ENCODE results near the gene TMEM145. TPM values are rescaled to one million over a fixed set of nuclear protein-coding genes. Genes with fewer than 3 reads are reported as not detected.
A peak's percentile ranks its signal among the peaks of the same experiment; 100 is the strongest.
"Not testable (repeated sequence)": the region's sequence is repeated elsewhere in the genome, so short reads cannot be mapped to it uniquely, and the experiment has no call there.

The TMEM145 gene
- under 1 TPM in 1 of 2 experiments, not detected in 1; 0.15 TPM for total RNA-seq
- polyA plus RNA-seq = not detected

- POLR2A ChIA-PET = no interaction called here
These were observed at the start of gene TMEM145 for GRCh38 chr19:42313096-42313839. TSS of gene TMEM145 (plus strand) at chr19:42313309. CDS start at chr19:42313377, 68 bp downstream.

GRCh38 chr19:42266105-42266504 is 47.0 kb upstream of the TMEM145 start:
- H3K27me3 ChIP-seq (ENCODE audit: insufficient read depth, low read length, poor library complexity, severe bottlenecking); DNase-seq; H3K36me3 ChIP-seq (ENCODE audit: insufficient read depth, low read length); H3K4me3 ChIP-seq (ENCODE audit: low read length); H3K27me3 Mint-ChIP-seq; H3K27ac ChIP-seq (ENCODE audit: low read depth, low read length); H3K9me3 Mint-ChIP-seq; POLR2A ChIA-PET; H3K9me3 ChIP-seq (ENCODE audit: low read length); H3K36me3 Mint-ChIP-seq: not testable (repeated sequence)
- peaks cover 16 to 28% (median 17%) of the 10 kb centered on the region in 3 donors for H3K4me1 Mint-ChIP-seq
- peak overlapping the region in 1 of 7 donors; percentile 1 for H3K4me3 Mint-ChIP-seq
- H3K27ac Mint-ChIP-seq = peak overlapping the region in 1 of 8 donors; percentile 7
- H3K4me1 ChIP-seq (ENCODE audit: insufficient read depth, low read length) = peaks cover 23% of the 10 kb centered on the region
- CTCF ChIA-PET = interaction anchor here (1.0 kb wide), 1 partner anchor 13 kb away, joined by 3 read pairs; no protein-coding TSS in a partner anchor

More at GRCh38 chr19:42313096-42313839, at the start of gene TMEM145:
- Mint-ChIP-seq H3K4me1 (peaks cover 16 to 24% (median 24%) of the 10 kb centered on the region in 3 donors), H3K27me3 (peaks cover 29 to 48% of the 10 kb centered on the region in 2 donors), H3K36me3 (no peaks in the 10 kb centered on the region), H3K4me3 (peak within 1 kb of the TSS in 6 of 7 donors; percentile 40 to 76 (median 66)), H3K27ac (peak within 1 kb of the TSS in 1 of 8 donors; percentile 39), H3K9me3 (no peaks in the 10 kb centered on the region)
- Histone ChIP-seq H3K27me3 (ENCODE audit: insufficient read depth, low read length, poor library complexity, severe bottlenecking) (peaks cover 28% of the 10 kb centered on the region), H3K4me3 (ENCODE audit: low read length) (peak within 1 kb of the TSS; percentile 19), H3K9me3 (ENCODE audit: low read length) (no peaks in the 10 kb centered on the region), H3K27ac (ENCODE audit: low read depth, low read length) (no peak within 1 kb of the TSS), H3K36me3 (ENCODE audit: insufficient read depth, low read length) (no peaks in the 10 kb centered on the region), H3K4me1 (ENCODE audit: insufficient read depth, low read length) (peaks cover 8% of the 10 kb centered on the region)
- CTCF ChIA-PET = no interaction called here
- peak in 1 of 5 donors; percentile 19 for DNase-seq

GRCh38 chr19:42266928-42267603 is 46.0 kb upstream of the TMEM145 start:
- H3K27ac ChIP-seq (ENCODE audit: low read depth, low read length) = peak overlapping the region; percentile 98

GRCh38 chr19:42267644-42268141 is 45.4 kb upstream of the TMEM145 start:
- Histone ChIP-seq H3K27ac (ENCODE audit: low read depth, low read length) (peak overlapping the region; percentile 98), H3K27me3 (ENCODE audit: insufficient read depth, low read length, poor library complexity, severe bottlenecking) (no peaks in the 10 kb centered on the region), H3K4me3 (ENCODE audit: low read length) (peak overlapping the region; percentile 72), H3K4me1 (ENCODE audit: insufficient read depth, low read length) (peaks cover 29% of the 10 kb centered on the region), H3K9me3 (ENCODE audit: low read length) (no peaks in the 10 kb centered on the region), H3K36me3 (ENCODE audit: insufficient read depth, low read length) (no peaks in the 10 kb centered on the region)
- Mint-ChIP-seq H3K4me1 (peaks cover 21 to 32% (median 23%) of the 10 kb centered on the region in 3 donors), H3K4me3 (no peak overlapping the region), H3K9me3 (no peaks in the 10 kb centered on the region), H3K36me3 (peaks cover 0 to 13% (median 0%) of the 10 kb centered on the region in 3 donors), H3K27ac (no peak overlapping the region), H3K27me3 (peaks cover 0 to 5% of the 10 kb centered on the region in 2 donors)
- no peak for DNase-seq
- ChIA-PET CTCF (interaction anchor here (1.2 kb wide), 1 partner anchor 25 kb away, joined by 3 read pairs; no protein-coding TSS in a partner anchor), POLR2A (interaction anchor here (0.5 kb wide), 1 partner anchor 44 kb away, joined by 10 read pairs; no protein-coding TSS in a partner anchor)

More at GRCh38 chr19:42266928-42267603, 46.0 kb upstream of the TMEM145 start:
- Mint-ChIP-seq H3K4me3 (peak overlapping the region in 1 of 7 donors; percentile 17), H3K4me1 (peaks cover 21 to 32% (median 23%) of the 10 kb centered on the region in 3 donors)
- ChIA-PET POLR2A (interaction anchor here (0.5 kb wide), 1 partner anchor 43 kb away, joined by 10 read pairs; no protein-coding TSS in a partner anchor), CTCF (interaction anchor here (1.2 kb wide), 1 partner anchor 24 kb away, joined by 3 read pairs; no protein-coding TSS in a partner anchor)
- not testable (repeated sequence) for DNase-seq; H3K36me3 ChIP-seq (ENCODE audit: insufficient read depth, low read length); H3K36me3 Mint-ChIP-seq; H3K9me3 ChIP-seq (ENCODE audit: low read length); H3K9me3 Mint-ChIP-seq; H3K27ac Mint-ChIP-seq; H3K27me3 Mint-ChIP-seq; H3K27me3 ChIP-seq (ENCODE audit: insufficient read depth, low read length, poor library complexity, severe bottlenecking)
- Histone ChIP-seq H3K4me3 (ENCODE audit: low read length) (peak overlapping the region; percentile 72), H3K4me1 (ENCODE audit: insufficient read depth, low read length) (peaks cover 29% of the 10 kb centered on the region)

- Mint-ChIP-seq H3K27ac (no peak overlapping the region), H3K9me3 (no peaks in the 10 kb centered on the region), H3K4me3 (no peak overlapping the region), H3K27me3 (peaks cover 0 to 4% of the 10 kb centered on the region in 2 donors), H3K36me3 (peaks cover 0 to 17% (median 0%) of the 10 kb centered on the region in 3 donors), H3K4me1 (peaks cover 21 to 32% (median 23%) of the 10 kb centered on the region in 3 donors)
- CTCF ChIA-PET = interaction anchor here (1.2 kb wide), 1 partner anchor 25 kb away, joined by 3 read pairs; no protein-coding TSS in a partner anchor
- Histone ChIP-seq H3K36me3 (ENCODE audit: insufficient read depth, low read length) (no peaks in the 10 kb centered on the region), H3K9me3 (ENCODE audit: low read length) (no peaks in the 10 kb centered on the region), H3K4me1 (ENCODE audit: insufficient read depth, low read length) (peaks cover 29% of the 10 kb centered on the region), H3K4me3 (ENCODE audit: low read length) (peak overlapping the region; percentile 72), H3K27ac (ENCODE audit: low read depth, low read length) (peak overlapping the region; percentile 98), H3K27me3 (ENCODE audit: insufficient read depth, low read length, poor library complexity, severe bottlenecking) (no peaks in the 10 kb centered on the region)
- POLR2A ChIA-PET = interaction anchor here (1.2 kb wide), 1 partner anchor 15 kb away, joined by 5 read pairs; no protein-coding TSS in a partner anchor
- peak; percentile 96 to 100 (median 99) for DNase-seq
These were observed 44.9 kb upstream of the TMEM145 start for GRCh38 chr19:42268142-42268703.

GRCh38 chr19:42268704-42269477 is 44.2 kb upstream of the TMEM145 start, which contains the start of gene CIC:
TSS of gene CIC (plus strand) at chr19:42269252. CDS start at chr19:42271784, 2,532 bp downstream.
- POLR2A ChIA-PET = interaction anchor here (1.0 to 2.5 kb wide), 4 partner anchors 10 to 26 kb away, joined by 5 to 13 read pairs (median 6); partner anchors contain the start of gene GSK3A

More at GRCh38 chr19:42268704-42269477, 44.2 kb upstream of the TMEM145 start, which contains the start of gene CIC:
- Histone ChIP-seq H3K36me3 (ENCODE audit: insufficient read depth, low read length) (no peaks in the 10 kb centered on the region), H3K27me3 (ENCODE audit: insufficient read depth, low read length, poor library complexity, severe bottlenecking) (no peaks in the 10 kb centered on the region), H3K4me3 (ENCODE audit: low read length) (peak within 1 kb of the TSS; percentile 72), H3K4me1 (ENCODE audit: insufficient read depth, low read length) (peaks cover 29% of the 10 kb centered on the region), H3K27ac (ENCODE audit: low read depth, low read length) (peak within 1 kb of the TSS; percentile 98), H3K9me3 (ENCODE audit: low read length) (no peaks in the 10 kb centered on the region)
- Mint-ChIP-seq H3K9me3 (no peaks in the 10 kb centered on the region), H3K36me3 (peaks cover 0 to 23% (median 0%) of the 10 kb centered on the region in 3 donors), H3K4me3 (peak within 1 kb of the TSS in 3 of 7 donors; percentile 83 to 91 (median 89)), H3K27me3 (peaks cover 0 to 4% of the 10 kb centered on the region in 2 donors), H3K4me1 (peaks cover 21 to 32% (median 27%) of the 10 kb centered on the region in 3 donors), H3K27ac (peak within 1 kb of the TSS in 6 of 8 donors; percentile 95 to 100 (median 98))
- peak; percentile 99 to 100 (median 99) for DNase-seq
- CTCF ChIA-PET = interaction anchor here (1.0 to 2.5 kb wide), 3 partner anchors 11 to 160 kb away, joined by 4 to 6 read pairs (median 4); no protein-coding TSS in a partner anchor
